ENCODE results near the gene WDR72. TPM values are rescaled to one million over a fixed set of nuclear protein-coding genes. Genes with fewer than 3 reads are reported as not detected.

Gene WDR72
- total RNA-seq, 1 donor from 2014 or later: 0.59 TPM

DNA sequence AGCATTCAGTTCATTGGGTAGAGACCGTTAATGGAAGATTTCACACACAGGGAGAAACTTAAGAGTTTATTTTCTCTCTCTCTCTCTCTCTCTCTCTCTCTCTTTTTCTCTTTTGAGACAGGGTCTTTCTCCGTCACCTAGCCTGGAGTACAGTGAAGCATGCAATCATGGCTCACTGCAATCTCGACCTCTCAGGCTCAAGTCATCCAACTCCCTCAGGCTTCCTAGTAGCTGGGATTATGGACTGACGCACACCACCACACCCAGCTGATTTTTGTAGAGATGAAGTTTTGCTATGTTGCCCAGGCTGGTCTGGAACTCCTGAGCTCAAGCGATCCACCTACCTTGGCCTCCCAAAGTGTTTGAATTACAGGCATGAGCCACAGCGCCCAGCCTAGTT is 1.6 kb downstream of the WDR72 start:
- DNase-seq (ENCODE audit: low spot score): no peak
- Mint-ChIP-seq H3K4me3 (ENCODE audit: unreplicated experiment) (no peak overlapping the region), H3K36me3 (ENCODE audit: low read depth, unreplicated experiment) (no peaks in the 10 kb centered on the region), H3K27ac (ENCODE audit: unreplicated experiment) (no peak overlapping the region), H3K9me3 (ENCODE audit: unreplicated experiment) (no peaks in the 10 kb centered on the region), H3K4me1 (ENCODE audit: unreplicated experiment) (no peaks in the 10 kb centered on the region), H3K27me3 (ENCODE audit: unreplicated experiment) (peaks cover 3% of the 10 kb centered on the region)
- TF ChIP-seq, protein P1, sequence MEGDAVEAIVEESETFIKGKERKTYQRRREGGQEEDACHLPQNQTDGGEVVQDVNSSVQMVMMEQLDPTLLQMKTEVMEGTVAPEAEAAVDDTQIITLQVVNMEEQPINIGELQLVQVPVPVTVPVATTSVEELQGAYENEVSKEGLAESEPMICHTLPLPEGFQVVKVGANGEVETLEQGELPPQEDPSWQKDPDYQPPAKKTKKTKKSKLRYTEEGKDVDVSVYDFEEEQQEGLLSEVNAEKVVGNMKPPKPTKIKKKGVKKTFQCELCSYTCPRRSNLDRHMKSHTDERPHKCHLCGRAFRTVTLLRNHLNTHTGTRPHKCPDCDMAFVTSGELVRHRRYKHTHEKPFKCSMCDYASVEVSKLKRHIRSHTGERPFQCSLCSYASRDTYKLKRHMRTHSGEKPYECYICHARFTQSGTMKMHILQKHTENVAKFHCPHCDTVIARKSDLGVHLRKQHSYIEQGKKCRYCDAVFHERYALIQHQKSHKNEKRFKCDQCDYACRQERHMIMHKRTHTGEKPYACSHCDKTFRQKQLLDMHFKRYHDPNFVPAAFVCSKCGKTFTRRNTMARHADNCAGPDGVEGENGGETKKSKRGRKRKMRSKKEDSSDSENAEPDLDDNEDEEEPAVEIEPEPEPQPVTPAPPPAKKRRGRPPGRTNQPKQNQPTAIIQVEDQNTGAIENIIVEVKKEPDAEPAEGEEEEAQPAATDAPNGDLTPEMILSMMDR (IDR thresholded peaks at IDR 0.05; ENCODE audit: unreplicated experiment): no peak

DNA sequence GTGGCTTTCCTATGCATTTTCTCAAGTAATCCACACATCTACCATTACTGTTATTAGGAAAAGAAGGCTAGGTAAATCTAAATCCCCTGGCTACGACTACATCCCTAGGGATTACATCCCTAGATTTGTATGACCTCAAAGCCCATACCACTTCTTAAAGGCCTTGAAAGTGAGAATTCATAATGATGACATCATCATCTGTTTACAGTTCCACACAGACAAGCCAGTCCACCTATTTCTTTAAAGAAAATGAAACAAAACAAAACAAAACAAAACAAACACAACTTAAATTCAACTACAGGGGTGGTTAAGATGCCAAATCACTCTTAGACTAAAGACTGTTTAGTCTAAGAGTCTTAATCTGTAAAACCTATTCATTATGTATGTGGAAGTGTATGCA is 5.7 kb downstream of the WDR72 start:
- Mint-ChIP-seq H3K9me3 (ENCODE audit: unreplicated experiment) (no peaks in the 10 kb centered on the region), H3K36me3 (ENCODE audit: low read depth, unreplicated experiment) (no peaks in the 10 kb centered on the region), H3K4me3 (ENCODE audit: unreplicated experiment) (no peak overlapping the region), H3K4me1 (ENCODE audit: unreplicated experiment) (no peaks in the 10 kb centered on the region), H3K27ac (ENCODE audit: unreplicated experiment) (no peak overlapping the region), H3K27me3 (ENCODE audit: unreplicated experiment) (peaks cover 3% of the 10 kb centered on the region)
- no peak for DNase-seq (ENCODE audit: low spot score)
- TF ChIP-seq, protein P1 (IDR thresholded peaks at IDR 0.05; ENCODE audit: unreplicated experiment): no peak

DNA sequence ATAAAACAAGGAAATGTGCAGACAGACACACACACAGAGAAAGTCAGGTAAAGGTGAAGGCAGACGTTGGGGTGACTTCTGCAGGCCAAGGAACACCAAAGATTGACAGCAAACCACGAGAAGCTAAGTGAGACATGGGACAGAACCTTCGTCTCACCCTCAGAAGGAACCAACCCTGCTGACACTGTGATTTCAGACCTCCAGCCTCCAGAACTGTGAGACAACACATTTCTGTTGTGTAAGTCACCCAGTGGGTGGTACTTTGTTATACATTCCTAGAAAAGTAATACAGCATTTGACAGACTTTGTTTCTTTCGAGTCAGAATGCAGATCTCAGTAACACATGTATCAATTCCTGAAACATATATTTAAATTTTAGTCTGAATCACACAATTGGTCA is 7.1 kb downstream of the WDR72 start:
- no peak for DNase-seq (ENCODE audit: low spot score)
- Mint-ChIP-seq H3K4me1 (ENCODE audit: unreplicated experiment) (no peaks in the 10 kb centered on the region), H3K9me3 (ENCODE audit: unreplicated experiment) (no peaks in the 10 kb centered on the region), H3K4me3 (ENCODE audit: unreplicated experiment) (no peak overlapping the region), H3K36me3 (ENCODE audit: low read depth, unreplicated experiment) (no peaks in the 10 kb centered on the region), H3K27me3 (ENCODE audit: unreplicated experiment) (peaks cover 3% of the 10 kb centered on the region), H3K27ac (ENCODE audit: unreplicated experiment) (no peak overlapping the region)
- TF ChIP-seq, protein P1 (IDR thresholded peaks at IDR 0.05; ENCODE audit: unreplicated experiment): no peak

DNA sequence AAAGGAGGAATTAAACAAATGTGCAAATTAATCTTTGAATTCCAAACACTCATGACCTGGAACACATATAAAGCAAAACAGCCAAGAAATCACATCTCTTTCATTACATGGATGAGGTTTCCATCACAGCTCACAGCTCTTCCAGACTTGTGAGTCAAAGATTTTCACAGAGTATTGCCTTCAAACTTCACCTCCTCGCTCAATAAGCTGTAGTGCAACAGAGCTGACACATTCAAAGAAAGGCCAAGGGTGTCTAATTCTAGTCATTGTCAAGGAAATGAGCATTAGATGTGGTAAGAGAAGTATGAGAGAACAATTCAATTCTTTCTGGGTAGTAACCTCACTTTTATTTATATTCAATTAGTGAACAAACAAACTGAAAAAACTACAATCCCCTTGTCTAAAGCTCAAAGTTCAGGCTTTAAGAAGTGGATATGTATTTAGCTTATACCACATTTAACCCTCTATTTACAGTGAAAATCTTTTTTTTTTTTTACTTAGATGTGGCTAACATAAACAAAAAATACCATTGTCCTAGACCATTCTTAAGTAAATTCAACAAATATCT is 11.9 kb downstream of the WDR72 start:
- no peak for DNase-seq (ENCODE audit: low spot score)
- H3K27me3 Mint-ChIP-seq (ENCODE audit: unreplicated experiment): no peaks in the 10 kb centered on the region
- no peaks in the 10 kb centered on the region for H3K4me1 Mint-ChIP-seq (ENCODE audit: unreplicated experiment)
- no peak overlapping the region for H3K27ac Mint-ChIP-seq (ENCODE audit: unreplicated experiment)
- H3K36me3 Mint-ChIP-seq (ENCODE audit: low read depth, unreplicated experiment): no peaks in the 10 kb centered on the region
- TF ChIP-seq, protein P1 (IDR thresholded peaks at IDR 0.05; ENCODE audit: unreplicated experiment): no peak
- no peak overlapping the region for H3K4me3 Mint-ChIP-seq (ENCODE audit: unreplicated experiment)
- H3K9me3 Mint-ChIP-seq (ENCODE audit: unreplicated experiment): no peaks in the 10 kb centered on the region

DNA sequence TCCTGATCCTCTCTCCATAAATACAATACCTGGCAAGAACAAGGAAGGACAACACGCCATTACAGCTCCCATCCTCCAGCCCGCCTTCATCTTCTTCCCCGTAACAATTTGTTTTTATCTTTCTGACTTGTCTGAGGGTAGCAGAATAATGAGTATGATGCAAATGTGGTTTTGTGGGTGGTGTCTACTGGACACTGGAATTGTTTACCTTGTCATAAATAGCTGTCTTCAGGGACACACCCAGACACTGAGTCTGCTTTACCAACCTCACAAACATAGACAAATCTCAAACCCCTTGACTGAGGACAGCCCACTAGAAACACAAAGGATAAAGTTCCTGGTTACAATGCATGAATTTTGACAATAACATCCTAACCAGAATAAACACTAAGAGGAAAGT is 13.4 kb downstream of the WDR72 start:
- DNase-seq (ENCODE audit: low spot score): no peak
- H3K36me3 Mint-ChIP-seq (ENCODE audit: low read depth, unreplicated experiment): no peaks in the 10 kb centered on the region
- TF ChIP-seq, protein P1 (IDR thresholded peaks at IDR 0.05; ENCODE audit: unreplicated experiment): no peak
- H3K27ac Mint-ChIP-seq (ENCODE audit: unreplicated experiment): no peak overlapping the region
- no peaks in the 10 kb centered on the region for H3K9me3 Mint-ChIP-seq (ENCODE audit: unreplicated experiment)
- H3K4me1 Mint-ChIP-seq (ENCODE audit: unreplicated experiment): no peaks in the 10 kb centered on the region
- H3K27me3 Mint-ChIP-seq (ENCODE audit: unreplicated experiment): no peaks in the 10 kb centered on the region
- no peak overlapping the region for H3K4me3 Mint-ChIP-seq (ENCODE audit: unreplicated experiment)

Data from endothelial cell (in vitro differentiated cells).